HCT116 (cell line): ENCODE data around the gene SLC6A12.

Experiments used
- CTCF ChIP-seq, 3 experiments: fragments of 200-600 bp in 1 of 3; sonication (generic) in 1 of 3; IDR thresholded peaks in 2 of 3; conservative IDR thresholded peaks in 1 of 3; 2 replicates each; pipeline ENCODE4 v1.5.1; 2012 to 2017; ENCODE audit warnings: low read depth in 2 of 3, low read length in 2 of 3, antibody characterized with exemption in 1 of 3, borderline replicate concordance in 1 of 3, control low read depth in 1 of 3, mild to moderate bottlenecking in 1 of 3, mixed read lengths in 1 of 3, mixed run types in 1 of 3, moderate library complexity in 1 of 3; ENCODE audit not compliant: insufficient read depth in 1 of 3
- EGR1 ChIP-seq: IDR thresholded peaks from 2 replicates; pipeline ENCODE4 v1.6.1; 2012; ENCODE audit warnings: low read depth
- EZH2 ChIP-seq: fragments of 200-600 bp; sonication (generic); IDR thresholded peaks from 2 replicates; pipeline ENCODE4 v1.6.1; 2017; ENCODE audit warnings: antibody characterized with exemption, mixed run types
- RAD21 ChIP-seq: IDR thresholded peaks from 2 replicates; pipeline ENCODE4 v1.6.1; 2012; ENCODE audit warnings: low read depth, mild to moderate bottlenecking
- YY1 ChIP-seq: IDR thresholded peaks from 2 replicates; pipeline ENCODE4 v1.6.1; 2011; ENCODE audit warnings: low read length, low read depth, moderate library complexity, mild to moderate bottlenecking; ENCODE audit not compliant: insufficient replicate concordance; ENCODE audit errors: extremely low read depth
- ZNF274 ChIP-seq: fragments of 200-500 bp; sonication (Bioruptor generic); IDR thresholded peaks from 2 replicates; pipeline ENCODE4 v1.6.1; 2014; ENCODE audit warnings: mild to moderate bottlenecking, low read depth, low read length, inconsistent platforms
- TF ChIP-seq, protein P1 (sequence below): IDR thresholded peaks from 2 replicates; pipeline ENCODE4 v1.6.1; 2012

GRCh38 chr12:230925-231671, 17.1 kb upstream of the SLC6A12 start:
- TF ChIP-seq CTCF (IDR thresholded peaks at IDR 0.05 in 2 of 3, conservative IDR thresholded peaks at IDR 0.05 in 1 of 3; ENCODE audit: borderline replicate concordance in 1 of 3, insufficient read depth in 1 of 3, low read depth in 2 of 3, low read length in 2 of 3) (no peak), EGR1 (no peak), ZNF274 (no peak), RAD21 (no peak), YY1 (no peak), EZH2 (no peak)
- TF ChIP-seq, protein P1, sequence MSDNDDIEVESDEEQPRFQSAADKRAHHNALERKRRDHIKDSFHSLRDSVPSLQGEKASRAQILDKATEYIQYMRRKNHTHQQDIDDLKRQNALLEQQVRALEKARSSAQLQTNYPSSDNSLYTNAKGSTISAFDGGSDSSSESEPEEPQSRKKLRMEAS, result no peak
